Lower leg skin (tissue), 4 donors: ENCODE data around the gene TBC1D19. TPM values are rescaled to one million over a fixed set of nuclear protein-coding genes. Genes with fewer than 3 reads are reported as not detected.
"Not testable (repeated sequence)": the region's sequence is repeated elsewhere in the genome, so short reads cannot be mapped to it uniquely, and the experiment has no call there.

Experiments
- DNase-seq, 2 donors: peaks; one replicate each; pipeline ENCODE4 v3.0.0-alpha.2; 2019; ENCODE audit warnings: low spot score in 2 of 2
- H3K4me3 ChIP-seq: fragments of 200-600 bp; sonication (generic); 2 replicates; pipeline ENCODE4 v1.5.1; 2017; ENCODE audit warnings: mild to moderate bottlenecking, low read depth; ENCODE audit not compliant: poor library complexity, severe bottlenecking
- CTCF ChIP-seq, 3 donors: fragments of 450-650 bp; IDR thresholded peaks; one replicate each; pipeline ENCODE4 v1.5.1; 2016; ENCODE audit warnings: antibody characterized with exemption in 3 of 3, mild to moderate bottlenecking in 3 of 3, moderate library complexity in 2 of 3
- POLR2A ChIP-seq, 2 donors: fragments of 450-650 bp; IDR thresholded peaks; one replicate each; pipeline ENCODE4 v1.6.1; 2016 to 2017; ENCODE audit warnings: antibody characterized with exemption in 2 of 2, mild to moderate bottlenecking in 1 of 2, moderate library complexity in 1 of 2
- WGBS, 2 donors: methylation state at CpG; one replicate each; pipeline ENCODE4 v1.1.5; 2018; 5-methylcytosine and 5-hydroxymethylcytosine counted together
- intact Hi-C: fragments of 100-400 bp; cut with DNase I; formaldehyde crosslinking; loops from one replicate; pipeline ENCODE4 v1.15.0; 2023; ENCODE audit warnings: low total_unique reads
- total RNA-seq, 4 donors: library from RNA; depleted of rRNA; stranded (reverse); fragments of >200 nt; gene quantifications; one replicate each; pipeline ENCODE4 v1.1.0, GENCODE V29; 2016

Gene TBC1D19
- total RNA-seq, 4 donors from 2014 or later = 7.5 to 15.7 (median 9.0) TPM

GRCh38 chr4:26577066-26577465, 6.8 kb upstream of the TBC1D19 start:
- TF ChIP-seq POLR2A (IDR thresholded peaks at IDR 0.05) (no peak), CTCF (IDR thresholded peaks at IDR 0.05) (no peak)
- H3K4me3 ChIP-seq = no peak overlapping the region
- DNase-seq = no peak
- intact Hi-C loops = no loop called here
- whole genome bisulfite sequencing, 2 donors = 67 to 71% methylated on average over 2 of the region's 2 CpGs

- TF ChIP-seq POLR2A (IDR thresholded peaks at IDR 0.05) (no peak), CTCF (IDR thresholded peaks at IDR 0.05) (no peak)
- intact Hi-C loops = no loop called here
- DNase-seq = no peak
- 70 to 83% methylated on average over 5 of the region's 5 CpGs for WGBS, 2 donors
- H3K4me3 ChIP-seq = no peak overlapping the region
Observed at GRCh38 chr4:26579169-26579568, 4.7 kb upstream of the TBC1D19 start.

- WGBS, 2 donors = 93 to 95% methylated on average over 4 of the region's 4 CpGs
- H3K4me3 ChIP-seq, intact Hi-C loops, DNase-seq: not testable (repeated sequence)
Observed at GRCh38 chr4:26581341-26581740, 2.5 kb upstream of the TBC1D19 start.

- TF ChIP-seq CTCF (IDR thresholded peaks at IDR 0.05) = no peak
- no peak for TF ChIP-seq POLR2A (IDR thresholded peaks at IDR 0.05)
- 1 to 2% methylated on average over 11 of the region's 11 CpGs for WGBS, 2 donors
- H3K4me3 ChIP-seq = peak overlapping the region; percentile 69
- intact Hi-C loops = no loop called here
- no peak for DNase-seq
Observed at GRCh38 chr4:26583538-26583864, 383 bp upstream of the TBC1D19 start.

- TF ChIP-seq CTCF (IDR thresholded peaks at IDR 0.05) (no peak), POLR2A (IDR thresholded peaks at IDR 0.05) (no peak)
- 24 to 28% methylated on average over 4 of the region's 4 CpGs for WGBS, 2 donors
- intact Hi-C loops = no loop called here
Observed at GRCh38 chr4:26584725-26585124, 841 bp downstream of the TBC1D19 start.

GRCh38 chr4:26589705-26590104, 5.8 kb downstream of the TBC1D19 start:
- TF ChIP-seq POLR2A (IDR thresholded peaks at IDR 0.05) (no peak), CTCF (IDR thresholded peaks at IDR 0.05) (no peak)
- no peak overlapping the region for H3K4me3 ChIP-seq
- WGBS, 2 donors = 43 to 44% methylated on average over 2 of the region's 2 CpGs
- intact Hi-C loops = no loop called here
- no peak for DNase-seq

More at GRCh38 chr4:26584725-26585124, 841 bp downstream of the TBC1D19 start:
- H3K4me3 ChIP-seq = no peak overlapping the region
- DNase-seq = no peak
